Activated CD8-positive, alpha-beta memory T cell treated with anti-CD3 and anti-CD28 coated beads for 1 hour (primary cell): ENCODE measurements around the gene HSPA1B.

ENCODE experiments used
- DNase-seq, 2 donors: peaks; one replicate each; pipeline ENCODE4 v3.0.0-alpha.2; 2020; ENCODE audit warnings: low read depth in 1 of 2; ENCODE audit errors: extremely low read depth in 1 of 2

The HSPA1B gene

DNA sequence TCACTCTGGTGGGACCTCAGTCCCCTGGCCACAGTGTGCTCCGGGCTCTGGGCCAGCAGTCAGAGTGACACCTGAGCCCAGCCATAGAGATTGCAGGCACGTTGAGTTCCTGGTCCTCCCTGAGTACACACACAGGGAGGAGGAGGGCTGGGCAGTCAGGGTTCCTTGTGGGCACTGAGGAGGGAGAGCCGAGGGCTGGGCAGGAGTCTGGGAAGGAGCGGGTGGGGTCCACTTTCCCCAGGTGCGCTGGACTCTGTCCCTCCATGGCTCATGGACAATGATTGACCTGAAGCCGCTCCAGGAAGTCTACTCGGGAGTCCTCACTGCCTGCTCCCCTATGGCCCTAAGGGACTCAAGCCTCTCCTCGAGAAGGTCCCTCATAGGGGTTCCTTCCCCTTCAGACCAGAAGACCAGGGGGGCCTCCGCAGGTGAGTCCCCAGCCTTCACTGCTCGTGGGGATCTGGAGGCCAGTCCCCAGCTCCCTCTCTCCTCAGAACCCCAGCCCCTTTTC is 50.2 kb downstream of the HSPA1B start:
- DNase-seq = no peak

DNA sequence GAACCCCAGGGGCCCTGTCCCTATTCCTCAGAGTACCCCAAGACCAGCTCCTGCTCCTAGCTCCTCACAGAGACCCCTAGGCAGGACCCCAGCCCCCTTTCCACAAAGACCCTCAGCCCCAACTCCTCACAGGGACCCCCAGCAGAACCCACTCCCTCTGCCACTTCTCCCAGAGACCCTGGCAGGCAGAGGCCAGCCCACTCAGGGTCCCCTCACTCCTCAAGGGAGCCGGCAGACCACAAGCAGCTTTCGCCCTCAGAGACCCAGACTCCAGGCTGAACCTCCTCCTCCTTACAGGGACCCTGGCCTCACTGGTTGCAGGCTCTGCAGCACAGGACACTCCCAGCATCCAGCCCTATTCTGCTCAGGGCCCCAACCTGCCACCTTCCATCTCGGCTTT is 50.7 kb downstream of the HSPA1B start:
- no peak for DNase-seq

DNA sequence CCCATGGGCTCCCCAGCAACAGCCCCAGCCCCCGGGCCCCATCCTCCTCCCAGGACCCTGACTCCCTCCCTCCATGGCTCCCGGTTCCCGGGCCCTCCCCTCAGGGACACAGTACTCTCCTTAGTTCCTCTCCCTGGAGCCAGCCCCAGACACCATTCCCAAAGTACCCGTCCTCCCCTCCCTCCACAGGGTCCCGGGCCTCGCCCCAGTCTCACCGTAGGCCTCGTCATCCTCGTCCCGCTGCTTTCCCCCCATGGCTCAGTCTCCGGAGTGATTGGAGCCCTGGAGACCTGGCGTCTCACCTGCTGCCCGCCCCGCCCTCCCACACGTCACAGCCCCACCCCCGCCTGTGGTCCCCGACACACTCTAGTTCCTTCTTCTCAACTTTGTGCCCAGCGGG is 51.2 kb downstream of the HSPA1B start, which contains the start of gene SLC44A4:
Gene SLC44A4 (minus strand): TSS at position 272 of the 400 bp plus-strand sequence. CDS start 17 bp downstream, at position 255.
- DNase-seq = no peak

DNA sequence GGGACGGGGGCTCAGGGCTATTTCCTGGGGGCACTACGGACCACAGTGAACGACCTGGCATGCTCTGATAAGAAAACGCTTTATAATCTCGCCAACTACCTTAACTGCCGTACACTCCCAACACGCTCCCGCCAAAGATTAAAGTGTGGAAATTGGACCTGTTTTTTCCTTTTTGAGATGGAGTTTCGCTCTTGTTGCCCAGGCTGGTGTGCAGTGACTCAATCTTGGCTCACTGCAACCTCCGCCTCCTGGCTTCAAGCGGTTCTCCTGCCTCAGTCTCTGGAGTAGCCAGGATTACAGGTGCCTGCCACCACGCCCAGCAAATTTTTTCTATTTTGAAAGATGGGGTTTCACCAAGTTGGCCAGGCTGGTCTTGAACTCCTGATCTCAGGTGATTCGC is 51.6 kb downstream of the HSPA1B start:
- DNase-seq = no peak
